OCI-LY3 (cell line): ENCODE measurements around the gene SLC24A5.

ENCODE experiments used
- CTCF ChIP-seq: fragments of 200-600, 300-600 bp; sonication (generic); IDR thresholded peaks from 2 replicates; pipeline ENCODE4 v1.5.1; 2014; ENCODE audit warnings: antibody characterized with exemption, low read length, low read depth
- EZH2phosphoT487 ChIP-seq: fragments of 200-600 bp; shearing (Covaris generic); IDR thresholded peaks from 2 replicates; pipeline ENCODE4 v1.6.1; 2018; ENCODE audit warnings: antibody characterized with exemption, mixed run types, low read depth

- TF ChIP-seq CTCF, result no peak
- TF ChIP-seq EZH2phosphoT487, result no peak
Observed at GRCh38 chr15:48121849-48122248, 1.1 kb downstream of the SLC24A5 start.
